OCI-LY7 (cell line): ENCODE measurements around the gene BARX2. TPM values are rescaled to one million over a fixed set of nuclear protein-coding genes. Genes with fewer than 3 reads are reported as not detected.

ENCODE experiments used
- BruUV-seq: library from RNA; stranded (reverse); fragments of 400-500 nt; replicated peaks from 2 replicates; lab custom pipeline; 2021; lab: Mats Ljungman, UMichigan
- CTCF ChIA-PET: fragments of 300-600 bp; sonication (Branson Sonifier 250); formaldehyde crosslinking; loops from one replicate; lab custom pipeline; 2022; ENCODE audit warnings: antibody characterized with exemption; ENCODE audit not compliant: unreplicated experiment; lab: Charles Lee
- POLR2A ChIA-PET: fragments of 300-600 bp; sonication (Branson Sonifier 250); formaldehyde crosslinking; loops from one replicate; lab custom pipeline; 2022; ENCODE audit warnings: antibody characterized with exemption; lab: Charles Lee
- DNase-seq: peaks from one replicate; pipeline ENCODE4 v3.0.0-alpha.2; 2015; ENCODE audit warnings: low spot score
- H2AFZ ChIP-seq: fragments of 200-600 bp; sonication (generic), shearing (Covaris generic); 2 replicates; pipeline ENCODE4 v1.6.1; 2014; ENCODE audit warnings: mild to moderate bottlenecking, antibody characterized with exemption, low read length, moderate library complexity
- H3K27ac ChIP-seq: fragments of 200-600 bp; sonication (generic); 2 replicates; pipeline ENCODE4 v1.5.1; 2014; ENCODE audit warnings: mixed run types, low read depth, mild to moderate bottlenecking, moderate library complexity, low read length, inconsistent platforms; ENCODE audit not compliant: poor library complexity, severe bottlenecking
- H3K36me3 ChIP-seq: fragments of 200-600 bp; sonication (generic); 2 replicates; pipeline ENCODE4 v1.6.1; 2014; ENCODE audit warnings: mild to moderate bottlenecking, antibody characterized with exemption, low read length, moderate library complexity, mixed read lengths; ENCODE audit not compliant: insufficient read depth
- H3K4me1 ChIP-seq: fragments of 200-600 bp; sonication (generic); 2 replicates; pipeline ENCODE4 v1.5.1; 2014; ENCODE audit warnings: mild to moderate bottlenecking, low read length; ENCODE audit not compliant: insufficient read depth, poor library complexity, severe bottlenecking
- H3K4me2 ChIP-seq: fragments of 200-600 bp; sonication (generic); 2 replicates; pipeline ENCODE4 v1.6.1; 2014; ENCODE audit warnings: mild to moderate bottlenecking, low read length
- H3K4me3 ChIP-seq: fragments of 200-600 bp; sonication (generic); 2 replicates; pipeline ENCODE4 v1.5.1; 2014; ENCODE audit warnings: mild to moderate bottlenecking, low read depth, low read length; ENCODE audit not compliant: poor library complexity, severe bottlenecking
- H3K79me2 ChIP-seq: fragments of 200-600 bp; sonication (generic); 2 replicates; pipeline ENCODE4 v1.6.1; 2016; ENCODE audit warnings: low read depth, mild to moderate bottlenecking, low read length, moderate library complexity, mixed read lengths; ENCODE audit not compliant: insufficient read depth
- H3K9me2 ChIP-seq: fragments of 200-600 bp; sonication (generic); 2 replicates; pipeline ENCODE4 v1.6.1; 2016; ENCODE audit warnings: mild to moderate bottlenecking, low read length, mixed read lengths; ENCODE audit not compliant: insufficient read depth
- H3K9me3 ChIP-seq: fragments of 200-600 bp; sonication (generic); 2 replicates; pipeline ENCODE4 v1.6.1; 2014; ENCODE audit warnings: mild to moderate bottlenecking, mixed run types, low read length, mixed read lengths
- H4K20me1 ChIP-seq: fragments of 200-600 bp; sonication (generic); 2 replicates; pipeline ENCODE4 v1.6.1; 2014; ENCODE audit warnings: mild to moderate bottlenecking, antibody characterized with exemption, low read length, moderate library complexity, mixed read lengths; ENCODE audit not compliant: insufficient read depth
- EZH2phosphoT487 ChIP-seq: fragments of 200-600 bp; sonication (generic); IDR thresholded peaks from 2 replicates; pipeline ENCODE4 v1.6.1; 2018; ENCODE audit warnings: low read depth, borderline replicate concordance, mild to moderate bottlenecking, mixed run types, antibody characterized with exemption, low read length, moderate library complexity, mixed read lengths
- intact Hi-C: fragments of 100-400 bp; cut with micrococcal nuclease; formaldehyde crosslinking; loops from one replicate; pipeline ENCODE4 v1.10.0; 2022; ENCODE audit not compliant: unreplicated experiment
- total RNA-seq, 2 experiments: library from RNA; depleted of rRNA in 1 of 2; stranded (reverse); fragments of >200 nt in 1 of 2; shearing (Covaris generic) in 1 of 2; gene quantifications; 2 replicates each; pipeline ENCODE4 v1.2.3, GENCODE V29; 2014 to 2022
- TF ChIP-seq, protein P1 (sequence below): fragments of 200-600 bp; sonication (generic); conservative IDR thresholded peaks from 2 replicates; pipeline ENCODE4 v1.5.1; 2014; ENCODE audit warnings: mild to moderate bottlenecking, antibody characterized with exemption, low read length, moderate library complexity, mixed read lengths

BARX2 gene
- total RNA-seq, 2 experiments from 2014 or later, result 0.06 to 0.23 TPM

DNA sequence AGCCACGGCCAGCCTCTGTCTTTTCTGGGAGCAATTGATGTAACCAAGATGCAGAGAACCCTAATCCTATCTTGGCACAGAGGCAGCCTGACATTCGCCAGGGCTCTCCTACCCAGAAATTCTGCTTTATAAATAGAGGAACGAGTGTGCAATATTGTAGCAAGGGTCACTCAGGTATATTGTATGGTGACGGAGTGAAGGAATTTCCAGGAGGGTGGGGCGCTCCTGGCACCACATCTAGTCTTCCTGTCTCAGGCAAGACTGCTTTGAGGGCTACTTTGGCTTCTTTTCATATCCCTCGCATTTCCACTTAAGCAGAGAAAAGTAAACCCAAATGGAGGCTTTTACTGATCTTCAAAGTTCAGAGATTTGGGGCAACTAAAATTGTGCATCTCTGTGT, 114.4 kb downstream of the BARX2 start:
- Histone ChIP-seq H3K36me3 (no peaks in the 10 kb centered on the region), H3K79me2 (no peaks in the 10 kb centered on the region), H3K9me2 (no peaks in the 10 kb centered on the region), H3K4me2 (no peak overlapping the region), H3K9me3 (no peaks in the 10 kb centered on the region), H3K27ac (no peak overlapping the region), H4K20me1 (no peaks in the 10 kb centered on the region), H2AFZ (no peak overlapping the region), H3K4me1 (no peaks in the 10 kb centered on the region), H3K4me3 (no peak overlapping the region)
- TF ChIP-seq, protein P1, sequence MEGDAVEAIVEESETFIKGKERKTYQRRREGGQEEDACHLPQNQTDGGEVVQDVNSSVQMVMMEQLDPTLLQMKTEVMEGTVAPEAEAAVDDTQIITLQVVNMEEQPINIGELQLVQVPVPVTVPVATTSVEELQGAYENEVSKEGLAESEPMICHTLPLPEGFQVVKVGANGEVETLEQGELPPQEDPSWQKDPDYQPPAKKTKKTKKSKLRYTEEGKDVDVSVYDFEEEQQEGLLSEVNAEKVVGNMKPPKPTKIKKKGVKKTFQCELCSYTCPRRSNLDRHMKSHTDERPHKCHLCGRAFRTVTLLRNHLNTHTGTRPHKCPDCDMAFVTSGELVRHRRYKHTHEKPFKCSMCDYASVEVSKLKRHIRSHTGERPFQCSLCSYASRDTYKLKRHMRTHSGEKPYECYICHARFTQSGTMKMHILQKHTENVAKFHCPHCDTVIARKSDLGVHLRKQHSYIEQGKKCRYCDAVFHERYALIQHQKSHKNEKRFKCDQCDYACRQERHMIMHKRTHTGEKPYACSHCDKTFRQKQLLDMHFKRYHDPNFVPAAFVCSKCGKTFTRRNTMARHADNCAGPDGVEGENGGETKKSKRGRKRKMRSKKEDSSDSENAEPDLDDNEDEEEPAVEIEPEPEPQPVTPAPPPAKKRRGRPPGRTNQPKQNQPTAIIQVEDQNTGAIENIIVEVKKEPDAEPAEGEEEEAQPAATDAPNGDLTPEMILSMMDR, result no peak
- intact Hi-C loops, result no loop called here
- BruUV-seq, result no TSS peak
- ChIA-PET POLR2A (no interaction called here), CTCF (no interaction called here)
- DNase-seq, result no peak

DNA sequence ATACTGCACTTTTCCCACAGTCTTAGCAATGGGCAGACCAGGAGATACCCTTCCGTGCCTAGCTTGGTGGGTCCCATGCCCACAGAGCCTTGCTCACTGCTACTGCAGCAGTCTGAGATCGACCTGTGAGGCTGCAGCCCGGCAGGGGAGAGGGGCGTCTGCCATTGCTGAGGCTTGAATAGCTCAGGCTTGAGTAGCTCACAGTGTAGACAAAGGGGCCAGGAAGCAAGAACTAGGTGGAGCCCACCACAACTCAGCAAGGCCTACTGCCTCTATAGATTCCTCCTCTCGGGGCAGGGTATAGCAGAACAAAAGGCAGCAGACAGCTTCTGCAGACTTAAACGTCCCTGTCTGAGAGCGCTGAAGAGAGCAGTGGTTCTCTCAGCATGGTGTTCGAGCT, 118.1 kb downstream of the BARX2 start:
- ChIA-PET CTCF (no interaction called here), POLR2A (no interaction called here)
- Histone ChIP-seq H3K36me3 (no peaks in the 10 kb centered on the region), H3K9me2 (no peaks in the 10 kb centered on the region), H4K20me1 (no peaks in the 10 kb centered on the region), H3K79me2 (no peaks in the 10 kb centered on the region), H3K4me3 (no peak overlapping the region), H3K4me1 (no peaks in the 10 kb centered on the region), H3K9me3 (no peaks in the 10 kb centered on the region), H3K4me2 (no peak overlapping the region), H2AFZ (no peak overlapping the region), H3K27ac (no peak overlapping the region)
- intact Hi-C loops, result no loop called here
- BruUV-seq, result no TSS peak
- no peak for DNase-seq
- no peak for TF ChIP-seq EZH2phosphoT487
- TF ChIP-seq, protein P1, result no peak

Other genes with a start within 250 kb of the BARX2 start
- not detected in 2 replicates for gene ARHGAP32, start 183.5 kb upstream of the BARX2 start, total RNA-seq (2014; rRNA removed; shearing (Covaris generic))
- gene ARHGAP32, start 183.5 kb upstream of the BARX2 start, total RNA-seq (2022), result not detected in 2 replicates